Skeletal muscle satellite cell (primary cell): Measurements from ENCODE around the gene AP2S1.

ENCODE experiments used
- H3K27me3 ChIP-seq: 2 replicates; pipeline ENCODE4 v1.7.0; 2013; ENCODE audit warnings: low read length; ENCODE audit not compliant: control insufficient read depth, insufficient read depth
- H3K36me3 ChIP-seq: 2 replicates; pipeline ENCODE4 v1.7.0; 2013; ENCODE audit warnings: mild to moderate bottlenecking, control low read depth, low read length; ENCODE audit not compliant: insufficient read depth
- H3K4me1 ChIP-seq: 2 replicates; pipeline ENCODE4 v1.7.0; 2013; ENCODE audit warnings: low read length; ENCODE audit not compliant: control insufficient read depth, insufficient read depth
- H3K4me2 ChIP-seq: 2 replicates; pipeline ENCODE4 v1.7.0; 2013; ENCODE audit warnings: mild to moderate bottlenecking, low read length
- H3K4me3 ChIP-seq: 2 replicates; pipeline ENCODE4 v1.7.0; 2013; ENCODE audit warnings: low read length
- H3K9ac ChIP-seq: 2 replicates; pipeline ENCODE4 v1.7.0; 2013; ENCODE audit warnings: mild to moderate bottlenecking, low read depth, low read length, moderate library complexity
- H3K9me3 ChIP-seq: replicated peaks from 2 replicates; pipeline ENCODE4 v1.7.0; 2013; ENCODE audit warnings: mild to moderate bottlenecking, control low read depth, low read length

The AP2S1 gene

GRCh38 chr19:46852830-46853229, 2.2 kb upstream of the AP2S1 start:
- H3K4me2 ChIP-seq, result no peak overlapping the region
- no peaks in the 10 kb centered on the region for H3K9me3 ChIP-seq
- H3K27me3 ChIP-seq, result no peaks in the 10 kb centered on the region
- H3K4me1 ChIP-seq, result peaks cover 13% of the 10 kb centered on the region
- no peak overlapping the region for H3K4me3 ChIP-seq
- H3K36me3 ChIP-seq, result peaks cover 1% of the 10 kb centered on the region
- no peak overlapping the region for H3K9ac ChIP-seq

- peaks cover 15% of the 10 kb centered on the region for H3K36me3 ChIP-seq
- H3K4me1 ChIP-seq, result peaks cover 5% of the 10 kb centered on the region
- peak overlapping the region; percentile 80 for H3K4me3 ChIP-seq
- no peaks in the 10 kb centered on the region for H3K27me3 ChIP-seq
- H3K9ac ChIP-seq, result peak overlapping the region; percentile 89
- H3K9me3 ChIP-seq, result no peaks in the 10 kb centered on the region
- H3K4me2 ChIP-seq, result peak overlapping the region; percentile 90
Measured at GRCh38 chr19:46849610-46850009, 1.0 kb downstream of the AP2S1 start.

GRCh38 chr19:46848389-46848788, 2.3 kb downstream of the AP2S1 start:
- Histone ChIP-seq H3K4me1 (peaks cover 5% of the 10 kb centered on the region), H3K36me3 (peaks cover 25% of the 10 kb centered on the region), H3K9me3 (no peaks in the 10 kb centered on the region), H3K4me3 (no peak overlapping the region), H3K9ac (no peak overlapping the region), H3K4me2 (peak overlapping the region; percentile 90), H3K27me3 (no peaks in the 10 kb centered on the region)

- H3K27me3 ChIP-seq, result no peaks in the 10 kb centered on the region
- peaks cover 33% of the 10 kb centered on the region for H3K36me3 ChIP-seq
- H3K9ac ChIP-seq, result no peak overlapping the region
- H3K4me1 ChIP-seq, result peaks cover 5% of the 10 kb centered on the region
- H3K4me2 ChIP-seq, result no peak overlapping the region
- H3K9me3 ChIP-seq, result no peaks in the 10 kb centered on the region
- no peak overlapping the region for H3K4me3 ChIP-seq
Measured at GRCh38 chr19:46847528-46847927, 3.1 kb downstream of the AP2S1 start.

GRCh38 chr19:46845959-46846459, 4.6 kb downstream of the AP2S1 start:
- Histone ChIP-seq H3K9ac (no peak overlapping the region), H3K36me3 (peaks cover 43% of the 10 kb centered on the region), H3K9me3 (no peaks in the 10 kb centered on the region), H3K27me3 (no peaks in the 10 kb centered on the region), H3K4me1 (peaks cover 11% of the 10 kb centered on the region), H3K4me2 (no peak overlapping the region), H3K4me3 (no peak overlapping the region)

- H3K9me3 ChIP-seq, result no peaks in the 10 kb centered on the region
- H3K9ac ChIP-seq, result no peak overlapping the region
- peaks cover 14% of the 10 kb centered on the region for H3K4me1 ChIP-seq
- no peaks in the 10 kb centered on the region for H3K27me3 ChIP-seq
- H3K4me2 ChIP-seq, result no peak overlapping the region
- H3K36me3 ChIP-seq, result peaks cover 58% of the 10 kb centered on the region
- H3K4me3 ChIP-seq, result no peak overlapping the region
Measured at GRCh38 chr19:46844067-46844489, 6.6 kb downstream of the AP2S1 start.

- Histone ChIP-seq H3K4me2 (no peak overlapping the region), H3K4me1 (peaks cover 10% of the 10 kb centered on the region), H3K27me3 (no peaks in the 10 kb centered on the region), H3K36me3 (peaks cover 60% of the 10 kb centered on the region), H3K9me3 (no peaks in the 10 kb centered on the region), H3K9ac (no peak overlapping the region), H3K4me3 (no peak overlapping the region)
Measured at GRCh38 chr19:46842791-46843190, 7.9 kb downstream of the AP2S1 start.

- Histone ChIP-seq H3K36me3 (peaks cover 59% of the 10 kb centered on the region), H3K4me2 (no peak overlapping the region), H3K9me3 (no peaks in the 10 kb centered on the region), H3K4me1 (peaks cover 10% of the 10 kb centered on the region), H3K9ac (no peak overlapping the region), H3K27me3 (no peaks in the 10 kb centered on the region), H3K4me3 (no peak overlapping the region)
Measured at GRCh38 chr19:46841458-46842083, 9.1 kb downstream of the AP2S1 start.

GRCh38 chr19:46840498-46840942, 10.1 kb downstream of the AP2S1 start:
- H3K9ac ChIP-seq, result no peak overlapping the region
- no peak overlapping the region for H3K4me3 ChIP-seq
- no peaks in the 10 kb centered on the region for H3K9me3 ChIP-seq
- H3K4me2 ChIP-seq, result no peak overlapping the region
- no peaks in the 10 kb centered on the region for H3K27me3 ChIP-seq
- H3K36me3 ChIP-seq, result peaks cover 60% of the 10 kb centered on the region
- H3K4me1 ChIP-seq, result peaks cover 10% of the 10 kb centered on the region

- Histone ChIP-seq H3K9me3 (no peaks in the 10 kb centered on the region), H3K4me3 (no peak overlapping the region), H3K36me3 (peaks cover 60% of the 10 kb centered on the region), H3K9ac (no peak overlapping the region), H3K4me1 (peaks cover 10% of the 10 kb centered on the region), H3K4me2 (no peak overlapping the region), H3K27me3 (no peaks in the 10 kb centered on the region)
Measured at GRCh38 chr19:46839752-46840497, 10.7 kb downstream of the AP2S1 start.

- Histone ChIP-seq H3K4me3 (no peak overlapping the region), H3K9me3 (no peaks in the 10 kb centered on the region), H3K4me2 (no peak overlapping the region), H3K4me1 (peaks cover 10% of the 10 kb centered on the region), H3K36me3 (peaks cover 48% of the 10 kb centered on the region), H3K27me3 (no peaks in the 10 kb centered on the region), H3K9ac (no peak overlapping the region)
Measured at GRCh38 chr19:46838160-46838559, 12.5 kb downstream of the AP2S1 start.
